Tibial nerve (tissue), 4 donors: Measurements from ENCODE around the gene TMEM168.

Experiments
- CTCF ChIP-seq, 5 experiments: fragments of 200-600 bp in 3 of 5; fragments of 450-650 bp in 2 of 5; sonication (generic) in 3 of 5; IDR thresholded peaks; one replicate each; pipeline ENCODE4 v1.5.1; 2016 to 2019; ENCODE audit warnings: antibody characterized with exemption in 5 of 5, mild to moderate bottlenecking in 3 of 5, moderate library complexity in 2 of 5
- EP300 ChIP-seq, 2 donors: sonication (generic); formaldehyde crosslinking; IDR thresholded peaks; one replicate each; pipeline ENCODE4 v1.6.1; 2017; ENCODE audit warnings: antibody characterized with exemption in 2 of 2, mild to moderate bottlenecking in 1 of 2
- POLR2A ChIP-seq, 2 donors: fragments of 450-650 bp; IDR thresholded peaks; one replicate each; pipeline ENCODE4 v1.6.1; 2017; ENCODE audit warnings: antibody characterized with exemption in 2 of 2, mild to moderate bottlenecking in 2 of 2, moderate library complexity in 2 of 2

DNA sequence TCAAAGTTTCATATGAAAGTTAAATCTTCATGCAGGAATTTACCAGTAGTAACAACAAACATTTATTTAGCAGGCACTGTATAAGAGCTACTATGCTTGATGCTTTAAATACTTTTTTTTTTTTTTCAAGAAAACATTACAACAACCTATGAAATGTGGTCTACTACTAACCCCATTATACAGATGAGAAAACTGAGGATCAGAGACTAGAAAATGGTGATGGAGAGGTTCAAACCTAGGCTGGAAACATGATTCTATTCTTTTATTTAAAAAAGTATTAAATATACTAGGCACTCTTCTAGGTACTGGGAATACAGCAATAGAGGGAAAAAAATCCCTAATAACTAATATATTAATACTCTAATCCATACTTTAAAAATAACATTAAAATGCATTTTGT is 40.6 kb upstream of the TMEM168 start:
- TF ChIP-seq CTCF (IDR thresholded peaks at IDR 0.05) (no peak), POLR2A (IDR thresholded peaks at IDR 0.05) (no peak), EP300 (IDR thresholded peaks at IDR 0.05) (no peak)
